Neutrophil (primary cell): ENCODE data around the gene NEIL3.

Experiments used
- H3K27ac ChIP-seq: fragments of 200-600 bp; sonication (generic); 2 replicates; pipeline ENCODE4 v1.5.1; 2016; ENCODE audit warnings: mild to moderate bottlenecking, moderate library complexity
- H3K27me3 ChIP-seq: fragments of 200-600 bp; sonication (generic); 2 replicates; pipeline ENCODE4 v1.6.0; 2016; ENCODE audit warnings: mild to moderate bottlenecking
- H3K36me3 ChIP-seq: fragments of 200-600 bp; sonication (generic); 2 replicates; pipeline ENCODE4 v1.5.1; 2017
- H3K4me1 ChIP-seq, 2 experiments: fragments of 200-600 bp in 1 of 2; sonication (generic) in 1 of 2; 1 replicate in 1 of 2; 2 replicates in 1 of 2; pipeline versions ENCODE4 v1.5.1 to v1.6.1; 2013 to 2016; ENCODE audit warnings: low read depth in 1 of 2, low read length in 1 of 2, mild to moderate bottlenecking in 1 of 2, moderate library complexity in 1 of 2; ENCODE audit not compliant: control insufficient read depth in 1 of 2, insufficient read depth in 1 of 2
- H3K4me3 ChIP-seq, 2 experiments: fragments of 200-600 bp in 1 of 2; sonication (generic) in 1 of 2; 1 replicate in 1 of 2; 2 replicates in 1 of 2; pipeline ENCODE4 v1.5.1; 2013 to 2016; ENCODE audit warnings: low read depth in 1 of 2, low read length in 1 of 2, mild to moderate bottlenecking in 1 of 2, moderate library complexity in 1 of 2
- H3K9me3 ChIP-seq: fragments of 200-600 bp; sonication (generic); 2 replicates; pipeline ENCODE4 v1.5.1; 2016
- CTCF ChIP-seq: fragments of 200-600 bp; sonication (generic); IDR thresholded peaks from 2 replicates; pipeline ENCODE4 v1.5.1; 2016; ENCODE audit warnings: antibody characterized with exemption

The NEIL3 gene

GRCh38 chr4:177267911-177268310 lies 41.8 kb upstream of the NEIL3 start:
- Histone ChIP-seq H3K4me3 (no peak overlapping the region), H3K4me1 (no peaks in the 10 kb centered on the region)
- no peak for TF ChIP-seq CTCF

GRCh38 chr4:177271091-177271490 lies 38.6 kb upstream of the NEIL3 start:
- no peaks in the 10 kb centered on the region for H3K27me3 ChIP-seq
- no peaks in the 10 kb centered on the region for H3K4me1 ChIP-seq
- no peak for TF ChIP-seq CTCF
- no peaks in the 10 kb centered on the region for H3K36me3 ChIP-seq
- H3K27ac ChIP-seq, result no peak overlapping the region
- H3K9me3 ChIP-seq, result no peaks in the 10 kb centered on the region
- H3K4me3 ChIP-seq, result no peak overlapping the region

More at GRCh38 chr4:177267911-177268310, 41.8 kb upstream of the NEIL3 start:
- Histone ChIP-seq H3K36me3 (no peaks in the 10 kb centered on the region), H3K27me3 (no peaks in the 10 kb centered on the region), H3K9me3 (no peaks in the 10 kb centered on the region), H3K27ac (no peak overlapping the region)

GRCh38 chr4:177271915-177272766 lies 37.5 kb upstream of the NEIL3 start:
- H3K27ac ChIP-seq, result no peak overlapping the region
- H3K4me3 ChIP-seq, result no peak overlapping the region
- H3K27me3 ChIP-seq, result no peaks in the 10 kb centered on the region
- no peaks in the 10 kb centered on the region for H3K4me1 ChIP-seq
- no peaks in the 10 kb centered on the region for H3K9me3 ChIP-seq
- H3K36me3 ChIP-seq, result no peaks in the 10 kb centered on the region
- no peak for TF ChIP-seq CTCF

GRCh38 chr4:177275999-177276398 lies 33.7 kb upstream of the NEIL3 start:
- Histone ChIP-seq H3K9me3 (no peaks in the 10 kb centered on the region), H3K4me3 (no peak overlapping the region), H3K4me1 (peaks cover 5 to 9% of the 10 kb centered on the region in 2 experiments), H3K27ac (no peak overlapping the region), H3K27me3 (no peaks in the 10 kb centered on the region), H3K36me3 (no peaks in the 10 kb centered on the region)
- TF ChIP-seq CTCF, result no peak

GRCh38 chr4:177281351-177281909 lies 28.2 kb upstream of the NEIL3 start:
- no peak for TF ChIP-seq CTCF
- H3K4me3 ChIP-seq, result no peak overlapping the region
- no peaks in the 10 kb centered on the region for H3K9me3 ChIP-seq
- no peak overlapping the region for H3K27ac ChIP-seq
- H3K36me3 ChIP-seq, result no peaks in the 10 kb centered on the region
- H3K4me1 ChIP-seq, result peaks cover 14 to 18% of the 10 kb centered on the region in 2 experiments
- H3K27me3 ChIP-seq, result no peaks in the 10 kb centered on the region
